AG04450 (cell line): ENCODE data around the gene EXOSC3. TPM values are rescaled to one million over a fixed set of nuclear protein-coding genes. Genes with fewer than 3 reads are reported as not detected.
"Not testable (repeated sequence)": the region's sequence is repeated elsewhere in the genome, so short reads cannot be mapped to it uniquely, and the experiment has no call there.

ENCODE experiments used
- CTCF ChIA-PET: fragments of 300-600, 350-600 bp; formaldehyde crosslinking; extraction: SDS; loops from one replicate; lab custom pipeline; 2022; ENCODE audit warnings: antibody characterized with exemption, inconsistent platforms; lab: Charles Lee
- POLR2A ChIA-PET: fragments of 350-600 bp; formaldehyde crosslinking; extraction: SDS; loops from one replicate; lab custom pipeline; 2021; ENCODE audit warnings: antibody characterized with exemption, inconsistent platforms; lab: Yijun Ruan, JAX
- DNase-seq: peaks from one replicate; pipeline ENCODE4 v3.0.0-alpha.2; 2011; ENCODE audit warnings: low read depth, low spot score
- H3K27ac ChIP-seq: one replicate; pipeline ENCODE4 v1.5.1; 2012; ENCODE audit warnings: low read depth, low read length, control low read depth
- H3K27me3 ChIP-seq: one replicate; pipeline ENCODE4 v1.6.0; 2012; ENCODE audit warnings: low read length; ENCODE audit not compliant: control insufficient read depth, insufficient read depth
- H3K4me3 ChIP-seq: 2 replicates; pipeline ENCODE4 v1.5.1; 2011; ENCODE audit warnings: mild to moderate bottlenecking, low read depth, low read length, control low read depth
- H3K9me3 ChIP-seq: 2 replicates; pipeline ENCODE4 v1.5.1; 2012; ENCODE audit warnings: low read length; ENCODE audit not compliant: control insufficient read depth, insufficient read depth
- polyA plus RNA-seq: library from polyadenylated mRNA; depleted of rRNA; stranded (reverse); fragments of >200 nt; gene quantifications from 2 replicates; pipeline ENCODE4 v1.2.3, GENCODE V29; 2011
- TF ChIP-seq, protein P1 (sequence below): IDR thresholded peaks from 2 replicates; pipeline ENCODE4 v1.5.1; 2011; ENCODE audit warnings: low read depth, low read length, control low read depth, inconsistent platforms

EXOSC3 gene
- polyA plus RNA-seq, 1 experiment = 29.1 TPM

DNA sequence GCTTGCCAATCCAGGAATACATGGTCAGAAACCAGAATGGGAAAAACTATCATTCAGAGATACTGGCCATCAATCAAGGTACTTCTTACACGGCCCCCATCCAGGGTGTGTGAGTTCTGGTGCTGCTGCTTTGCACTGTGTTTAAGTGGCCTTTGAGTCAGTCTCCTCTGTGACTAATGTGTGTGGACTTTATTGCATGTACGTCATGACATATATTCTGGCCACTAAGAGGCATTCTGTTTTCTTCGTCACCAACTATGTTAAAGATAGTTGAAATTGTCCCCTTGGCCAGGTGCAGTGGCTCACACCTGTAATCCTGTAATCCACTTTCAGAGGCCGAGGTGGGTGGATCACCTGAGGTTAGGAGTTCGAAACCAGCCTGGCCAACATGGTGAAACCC lies 8.5 kb downstream of the EXOSC3 start:
- Histone ChIP-seq H3K9me3 (no peaks in the 10 kb centered on the region), H3K27ac (peak overlapping the region; percentile 47), H3K27me3 (no peaks in the 10 kb centered on the region), H3K4me3 (no peak overlapping the region)
- ChIA-PET POLR2A (no interaction called here), CTCF (no interaction called here)
- TF ChIP-seq, protein P1, sequence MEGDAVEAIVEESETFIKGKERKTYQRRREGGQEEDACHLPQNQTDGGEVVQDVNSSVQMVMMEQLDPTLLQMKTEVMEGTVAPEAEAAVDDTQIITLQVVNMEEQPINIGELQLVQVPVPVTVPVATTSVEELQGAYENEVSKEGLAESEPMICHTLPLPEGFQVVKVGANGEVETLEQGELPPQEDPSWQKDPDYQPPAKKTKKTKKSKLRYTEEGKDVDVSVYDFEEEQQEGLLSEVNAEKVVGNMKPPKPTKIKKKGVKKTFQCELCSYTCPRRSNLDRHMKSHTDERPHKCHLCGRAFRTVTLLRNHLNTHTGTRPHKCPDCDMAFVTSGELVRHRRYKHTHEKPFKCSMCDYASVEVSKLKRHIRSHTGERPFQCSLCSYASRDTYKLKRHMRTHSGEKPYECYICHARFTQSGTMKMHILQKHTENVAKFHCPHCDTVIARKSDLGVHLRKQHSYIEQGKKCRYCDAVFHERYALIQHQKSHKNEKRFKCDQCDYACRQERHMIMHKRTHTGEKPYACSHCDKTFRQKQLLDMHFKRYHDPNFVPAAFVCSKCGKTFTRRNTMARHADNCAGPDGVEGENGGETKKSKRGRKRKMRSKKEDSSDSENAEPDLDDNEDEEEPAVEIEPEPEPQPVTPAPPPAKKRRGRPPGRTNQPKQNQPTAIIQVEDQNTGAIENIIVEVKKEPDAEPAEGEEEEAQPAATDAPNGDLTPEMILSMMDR = no peak
- DNase-seq = no peak

DNA sequence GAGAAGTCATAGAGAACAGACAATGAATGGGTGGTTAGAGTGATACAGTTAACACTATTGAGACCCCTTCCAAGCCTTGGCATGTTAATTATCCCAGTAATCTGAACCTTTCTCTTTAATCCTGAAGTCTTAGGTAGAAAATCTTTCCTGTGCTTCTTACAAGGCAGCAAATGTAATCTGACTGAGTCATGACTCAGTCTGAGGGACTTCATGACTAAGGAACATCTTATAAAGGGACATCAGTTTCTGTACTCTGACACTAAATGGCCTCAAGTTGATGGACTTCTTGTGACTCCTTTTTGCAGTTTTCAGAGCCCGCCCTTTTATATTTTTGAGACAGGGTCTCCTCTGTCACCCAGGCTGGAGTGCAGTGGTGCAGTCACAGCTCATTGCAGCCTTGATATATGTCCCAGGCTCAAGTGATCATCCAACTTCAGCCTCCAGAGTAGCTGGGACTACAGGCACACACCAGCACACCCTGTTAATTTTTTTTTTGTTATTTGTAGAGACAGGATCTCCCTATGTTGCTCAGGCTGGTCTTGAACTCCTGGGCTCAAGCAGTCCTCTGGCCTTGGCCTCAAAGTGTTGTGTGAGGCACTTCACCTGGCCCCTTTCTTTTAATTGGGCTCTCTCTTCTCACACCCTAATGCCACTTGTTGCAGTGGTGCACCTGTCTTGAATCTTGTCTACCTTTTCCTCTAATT lies 9.5 kb downstream of the EXOSC3 start:
- POLR2A ChIA-PET = interaction anchor here (1.2 kb wide), 1 partner anchor 8 kb away, joined by 3 read pairs; no protein-coding TSS in a partner anchor
- H3K4me3 ChIP-seq = no peak overlapping the region
- TF ChIP-seq, protein P1 = no peak
- H3K27me3 ChIP-seq = no peaks in the 10 kb centered on the region
- DNase-seq = no peak
- CTCF ChIA-PET = no interaction called here
- no peak overlapping the region for H3K27ac ChIP-seq
- no peaks in the 10 kb centered on the region for H3K9me3 ChIP-seq

DNA sequence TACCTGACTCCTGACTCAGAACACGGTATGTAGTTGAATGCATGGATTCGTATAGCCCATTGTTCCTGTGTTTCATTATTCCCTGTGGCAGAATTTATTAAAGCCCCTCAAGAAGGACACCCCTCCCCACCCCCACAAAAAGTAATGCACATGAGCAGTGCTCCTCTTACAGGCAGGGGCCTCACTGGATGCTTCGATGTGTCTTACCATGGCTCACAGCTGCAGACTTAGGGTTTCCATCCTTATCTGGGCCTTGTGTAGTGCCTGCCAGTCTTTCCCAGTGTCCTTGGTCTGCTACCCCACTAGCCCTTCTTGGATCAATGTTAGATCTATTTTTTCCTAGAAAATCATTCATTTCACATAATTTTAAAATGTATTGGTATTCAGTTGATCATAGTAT lies 14.9 kb downstream of the EXOSC3 start:
- ChIA-PET CTCF (no interaction called here), POLR2A (interaction anchor here (0.9 kb wide), 1 partner anchor 10 kb away, joined by 3 read pairs; no protein-coding TSS in a partner anchor)
- Histone ChIP-seq H3K4me3 (no peak overlapping the region), H3K27ac (no peak overlapping the region), H3K9me3 (no peaks in the 10 kb centered on the region), H3K27me3 (no peaks in the 10 kb centered on the region)
- TF ChIP-seq, protein P1 = no peak
- no peak for DNase-seq

DNA sequence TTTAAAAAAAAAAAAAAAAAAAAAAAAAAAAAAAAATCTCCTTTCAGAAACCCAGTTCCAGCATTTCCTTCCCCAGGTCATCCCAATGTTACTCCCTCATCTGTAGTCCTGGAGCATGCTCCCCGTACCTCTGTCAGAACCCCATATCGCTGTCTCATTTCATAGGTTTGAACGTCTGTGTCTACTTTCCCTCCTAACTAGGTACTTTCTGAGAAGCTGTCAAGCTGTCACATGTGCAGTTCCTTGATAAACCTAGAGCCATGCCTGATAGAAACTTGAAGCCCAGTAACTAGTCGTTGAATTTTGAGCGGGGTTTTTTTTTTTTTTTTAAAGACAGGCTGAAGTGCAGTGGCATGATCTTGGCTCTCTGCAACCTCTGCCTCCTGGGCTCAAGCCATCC lies 15.6 kb downstream of the EXOSC3 start:
- POLR2A ChIA-PET = no interaction called here
- no peak overlapping the region for H3K27ac ChIP-seq
- H3K4me3 ChIP-seq = no peak overlapping the region
- CTCF ChIA-PET = no interaction called here
- TF ChIP-seq, protein P1 = no peak
- H3K27me3 ChIP-seq = no peaks in the 10 kb centered on the region
- DNase-seq = no peak
- H3K9me3 ChIP-seq = no peaks in the 10 kb centered on the region

DNA sequence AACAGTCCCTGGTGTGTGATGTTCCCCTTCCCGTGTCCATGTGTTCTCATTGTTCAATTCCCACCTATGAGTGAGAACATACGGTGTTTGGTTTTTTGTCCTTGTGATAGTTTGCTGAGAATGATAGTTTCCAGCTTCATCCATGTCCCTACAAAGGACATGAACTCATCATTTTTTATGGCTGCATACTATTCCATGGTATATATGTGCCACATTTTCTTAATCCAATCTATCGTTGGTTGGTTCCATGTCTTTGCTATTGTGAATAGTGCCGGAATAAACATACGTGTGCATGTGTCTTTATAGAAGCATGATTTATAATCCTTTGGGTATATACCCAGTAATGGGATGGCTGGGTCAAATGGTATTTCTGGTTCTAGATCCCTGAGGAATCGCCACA lies 19.6 kb downstream of the EXOSC3 start:
- POLR2A ChIA-PET, H3K27me3 ChIP-seq, H3K9me3 ChIP-seq, DNase-seq, CTCF ChIA-PET, H3K27ac ChIP-seq, H3K4me3 ChIP-seq: not testable (repeated sequence)
